Transverse colon (tissue), 4 donors: ENCODE measurements around the gene CUL2.

Experiments
- POLR2A ChIP-seq: fragments of 450-650 bp; IDR thresholded peaks from one replicate; pipeline ENCODE4 v1.6.1; 2016; ENCODE audit warnings: antibody characterized with exemption, mild to moderate bottlenecking, moderate library complexity
- POLR2AphosphoS5 ChIP-seq, 3 donors: sonication (generic); formaldehyde crosslinking; IDR thresholded peaks; one replicate each; pipeline ENCODE4 v1.6.1; 2016; ENCODE audit warnings: antibody characterized with exemption in 3 of 3
- TF ChIP-seq, protein P1 (sequence below), 5 experiments: fragments of 200-600 bp in 3 of 5; fragments of 450-650 bp in 2 of 5; sonication (generic) in 3 of 5; IDR thresholded peaks; 1 replicate in 2 of 5; 2 replicates in 3 of 5; pipeline ENCODE4 v1.5.1; 2016 to 2017; ENCODE audit warnings: antibody characterized with exemption in 5 of 5, inconsistent platforms in 3 of 5, mild to moderate bottlenecking in 2 of 5, moderate library complexity in 1 of 5

DNA sequence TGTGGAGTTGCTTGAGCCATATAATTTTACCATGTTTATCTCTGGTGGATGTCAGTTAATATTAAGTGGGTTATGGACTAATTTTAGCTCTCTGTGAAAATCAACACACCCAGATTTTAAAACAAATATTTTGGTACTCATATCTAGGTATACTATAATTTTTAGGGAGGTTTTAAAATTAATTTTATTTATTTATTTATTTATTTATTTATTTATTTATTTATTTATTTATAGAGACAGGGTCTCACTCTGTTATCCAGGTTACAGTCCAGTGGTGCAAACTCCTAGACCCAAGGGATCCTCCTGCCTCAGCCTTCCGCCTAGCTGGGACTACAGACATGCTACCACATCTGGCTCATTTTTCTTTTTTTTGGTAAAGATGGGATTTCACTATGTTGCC lies 29.2 kb upstream of the CUL2 start:
- TF ChIP-seq, protein P1, sequence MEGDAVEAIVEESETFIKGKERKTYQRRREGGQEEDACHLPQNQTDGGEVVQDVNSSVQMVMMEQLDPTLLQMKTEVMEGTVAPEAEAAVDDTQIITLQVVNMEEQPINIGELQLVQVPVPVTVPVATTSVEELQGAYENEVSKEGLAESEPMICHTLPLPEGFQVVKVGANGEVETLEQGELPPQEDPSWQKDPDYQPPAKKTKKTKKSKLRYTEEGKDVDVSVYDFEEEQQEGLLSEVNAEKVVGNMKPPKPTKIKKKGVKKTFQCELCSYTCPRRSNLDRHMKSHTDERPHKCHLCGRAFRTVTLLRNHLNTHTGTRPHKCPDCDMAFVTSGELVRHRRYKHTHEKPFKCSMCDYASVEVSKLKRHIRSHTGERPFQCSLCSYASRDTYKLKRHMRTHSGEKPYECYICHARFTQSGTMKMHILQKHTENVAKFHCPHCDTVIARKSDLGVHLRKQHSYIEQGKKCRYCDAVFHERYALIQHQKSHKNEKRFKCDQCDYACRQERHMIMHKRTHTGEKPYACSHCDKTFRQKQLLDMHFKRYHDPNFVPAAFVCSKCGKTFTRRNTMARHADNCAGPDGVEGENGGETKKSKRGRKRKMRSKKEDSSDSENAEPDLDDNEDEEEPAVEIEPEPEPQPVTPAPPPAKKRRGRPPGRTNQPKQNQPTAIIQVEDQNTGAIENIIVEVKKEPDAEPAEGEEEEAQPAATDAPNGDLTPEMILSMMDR (IDR thresholded peaks at IDR 0.05) = no peak
- TF ChIP-seq POLR2A = no peak
- no peak for TF ChIP-seq POLR2AphosphoS5 (IDR thresholded peaks at IDR 0.05)
